NCI-H2227 treated with DMSO at 0.1 percent for 48 hours (cell line): Measurements from ENCODE around the gene ABCA3.
"Not testable (repeated sequence)": the region's sequence is repeated elsewhere in the genome, so short reads cannot be mapped to it uniquely, and the experiment has no call there.

ENCODE experiments used
- DNase-seq: peaks from one replicate; lab custom pipeline; 2025; lab: John Stamatoyannopoulos, UW

The ABCA3 gene

DNA sequence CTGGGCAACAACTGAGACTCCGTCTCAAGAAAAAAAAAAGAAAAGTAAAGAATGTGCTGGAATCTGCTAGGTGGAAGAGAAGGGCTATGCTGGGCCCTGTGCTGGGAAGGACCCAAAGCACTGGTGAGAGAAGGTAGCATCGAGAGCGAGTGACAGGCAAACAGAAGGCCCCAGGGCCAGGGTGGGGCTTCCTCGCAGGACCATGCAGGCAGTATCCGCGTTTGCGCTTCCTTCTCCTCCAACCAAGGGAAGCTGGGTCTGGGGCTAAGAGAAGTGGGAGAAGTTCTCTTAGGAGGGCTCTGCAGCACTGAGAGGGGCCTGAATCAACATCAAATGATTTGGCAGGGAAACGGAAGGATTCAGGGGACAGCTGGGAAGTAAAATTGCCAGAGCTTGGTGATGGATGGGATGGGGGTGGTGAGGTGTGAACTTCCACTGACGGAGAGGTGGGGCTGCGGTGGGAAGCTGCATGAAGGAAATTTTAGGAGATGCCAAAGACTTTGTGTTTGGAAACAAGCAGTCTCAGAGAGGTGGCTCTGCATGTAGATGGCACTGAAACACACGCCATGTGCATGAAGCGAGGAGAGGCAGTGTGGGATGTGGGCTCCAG lies 83.9 kb downstream of the ABCA3 start:
- DNase-seq = no peak

DNA sequence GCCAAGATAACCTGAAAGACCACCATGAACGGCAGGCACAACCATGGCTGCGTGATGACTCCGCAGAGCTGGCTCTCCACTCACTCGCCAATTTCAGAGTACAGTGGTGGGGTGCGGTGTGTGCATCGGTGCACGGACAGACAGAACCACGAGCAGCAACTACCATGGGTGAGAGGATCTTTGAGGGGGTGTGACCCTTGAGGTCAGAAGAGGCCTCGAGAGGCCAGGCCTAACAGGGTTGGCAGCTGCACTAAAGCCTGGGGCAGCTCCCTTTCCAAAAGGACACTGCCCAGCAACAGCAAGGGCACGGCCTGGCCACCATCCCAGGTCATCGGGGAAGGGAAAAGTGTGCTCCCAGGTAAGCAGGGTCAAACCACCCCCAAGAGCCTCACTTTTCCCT lies 87.2 kb downstream of the ABCA3 start:
- no peak for DNase-seq

DNA sequence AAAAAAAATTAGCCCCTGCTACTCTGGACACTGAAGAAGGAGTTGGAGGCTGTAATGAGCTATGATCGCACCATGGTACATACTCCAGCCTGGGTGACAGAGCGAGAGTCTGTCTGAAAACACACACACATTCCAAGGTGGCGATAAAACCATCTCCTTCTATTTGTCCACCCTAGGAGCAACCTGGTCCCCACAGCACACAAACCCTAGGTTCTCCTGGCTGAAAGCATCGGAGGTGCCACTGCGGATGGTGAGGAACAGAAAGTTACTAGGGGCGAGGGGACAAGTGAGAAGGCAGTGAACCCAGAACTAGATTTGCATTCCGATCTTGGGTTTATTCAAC lies 87.8 kb downstream of the ABCA3 start:
- DNase-seq = no peak

DNA sequence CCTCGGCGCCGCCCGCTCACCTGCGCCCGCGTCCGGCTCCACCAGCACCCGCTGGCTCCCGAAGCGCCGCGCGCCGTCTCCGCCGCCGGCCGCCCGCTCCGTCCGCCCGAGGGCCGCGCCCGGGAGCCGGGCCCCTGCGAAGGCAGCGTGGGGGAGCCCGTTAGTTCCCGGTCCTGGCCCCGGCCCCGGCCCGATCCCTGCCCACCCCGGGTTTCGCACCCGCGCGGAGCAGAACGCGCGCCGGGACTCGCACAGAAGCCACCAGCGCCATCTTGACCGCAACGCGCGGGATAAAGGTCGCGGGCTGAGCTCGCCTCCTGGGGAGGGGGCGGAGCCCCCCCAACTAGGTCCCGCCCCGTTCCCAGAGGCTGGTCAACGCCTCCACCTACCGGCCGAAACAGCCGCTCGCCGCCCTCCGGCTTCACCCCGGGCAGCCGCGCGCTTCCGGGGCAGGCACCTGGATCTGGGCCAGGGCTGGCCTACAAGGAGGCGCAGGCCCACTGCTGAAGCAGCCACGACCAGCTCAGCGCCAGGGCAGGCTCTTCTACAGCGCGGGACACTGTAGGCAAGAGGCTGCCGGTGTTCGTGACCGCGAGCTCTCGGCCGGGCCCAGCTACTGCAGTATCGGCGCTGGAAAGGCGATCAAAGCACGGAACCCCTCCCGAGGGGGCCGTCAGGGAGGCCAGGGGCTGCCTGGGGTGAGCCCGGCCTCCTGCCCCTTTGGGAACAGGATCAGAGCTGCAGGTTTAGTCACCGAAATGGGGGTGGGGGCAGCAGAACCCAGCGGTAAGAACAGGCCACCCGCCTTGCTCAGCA lies 89.0 kb downstream of the ABCA3 start, which contains the start of gene ECI1:
TSS of gene ECI1 (minus strand) at position 292 of the 816 bp plus-strand sequence. CDS start at position 271, 21 bp downstream.
- peak; percentile 89 for DNase-seq

DNA sequence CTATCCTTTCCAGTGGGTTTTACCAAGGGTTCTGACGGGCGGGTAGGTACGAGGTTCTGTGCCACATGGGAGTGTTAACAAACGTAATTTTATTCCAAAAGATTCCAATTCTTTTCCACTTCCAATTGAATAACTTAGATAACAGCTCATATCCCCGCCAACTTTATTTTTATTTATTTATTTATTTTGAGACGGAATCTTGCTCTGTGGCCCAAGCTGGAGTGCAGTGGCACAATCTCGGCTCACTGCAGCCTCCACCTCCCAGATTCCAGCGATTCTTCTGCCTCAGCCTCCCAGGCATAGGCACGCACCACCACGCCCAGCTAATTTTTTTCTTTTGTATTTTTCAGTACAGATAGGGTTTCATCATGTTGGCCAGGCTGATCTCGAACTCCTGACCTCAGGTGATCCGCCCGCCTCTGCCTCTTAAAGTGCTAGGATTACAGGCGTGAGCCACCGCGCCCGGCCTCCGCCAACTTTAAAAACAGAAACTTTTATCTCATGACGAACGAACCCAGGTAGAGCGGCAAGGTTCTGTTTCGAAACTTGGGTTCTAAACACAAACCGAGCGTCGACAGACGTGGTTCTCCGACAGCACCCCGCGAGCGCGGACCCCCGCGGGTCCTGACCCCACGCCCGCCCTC lies 89.8 kb downstream of the ABCA3 start:
- DNase-seq = peak; percentile 21

GRCh38 chr16:2246301-2246885 lies 94.1 kb downstream of the ABCA3 start:
- no peak for DNase-seq

DNA sequence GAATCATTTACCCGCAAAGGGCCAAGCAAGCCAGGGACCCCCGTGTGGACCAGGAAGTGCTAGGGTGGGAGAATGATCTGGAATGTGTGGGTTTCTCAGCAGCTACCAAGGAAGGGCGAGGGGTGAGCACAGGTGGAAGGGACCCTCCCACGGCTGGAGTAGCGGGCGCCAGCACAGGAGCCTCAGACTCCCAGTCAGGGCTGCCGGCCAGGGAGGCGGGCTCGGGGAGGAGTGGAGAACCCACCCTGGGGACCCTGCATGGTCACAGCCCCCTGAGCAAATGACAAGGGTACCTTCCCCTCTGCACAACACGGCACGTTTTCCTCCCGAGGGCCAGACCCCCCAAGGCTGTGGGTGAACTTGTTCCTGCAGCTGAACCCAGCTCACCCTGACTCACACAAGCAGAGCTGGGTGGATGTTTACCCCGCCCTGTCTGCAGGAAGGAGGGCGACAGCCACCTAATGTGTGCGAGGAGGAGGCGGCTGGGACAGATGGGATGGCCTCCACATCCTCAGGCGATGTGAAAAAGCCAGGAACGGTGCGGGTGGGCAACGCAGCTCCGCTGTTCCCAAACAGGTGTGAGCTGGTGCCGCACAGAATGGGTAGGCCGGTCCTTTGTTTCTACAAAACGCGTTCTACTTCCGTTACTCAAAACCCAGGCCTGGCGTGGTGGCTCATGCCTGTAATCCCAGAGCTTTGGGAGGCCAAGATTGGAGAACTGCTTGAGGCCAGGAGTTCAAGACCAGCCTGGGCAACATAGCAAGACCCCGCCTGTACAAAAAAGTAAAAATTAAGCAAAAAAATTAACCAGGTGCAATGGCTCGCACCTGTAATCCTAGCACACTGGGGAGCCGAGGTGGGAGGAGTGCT lies 95.4 kb downstream of the ABCA3 start:
- no peak for DNase-seq

GRCh38 chr16:2244301-2244700 lies 96.2 kb downstream of the ABCA3 start:
- no peak for DNase-seq

DNA sequence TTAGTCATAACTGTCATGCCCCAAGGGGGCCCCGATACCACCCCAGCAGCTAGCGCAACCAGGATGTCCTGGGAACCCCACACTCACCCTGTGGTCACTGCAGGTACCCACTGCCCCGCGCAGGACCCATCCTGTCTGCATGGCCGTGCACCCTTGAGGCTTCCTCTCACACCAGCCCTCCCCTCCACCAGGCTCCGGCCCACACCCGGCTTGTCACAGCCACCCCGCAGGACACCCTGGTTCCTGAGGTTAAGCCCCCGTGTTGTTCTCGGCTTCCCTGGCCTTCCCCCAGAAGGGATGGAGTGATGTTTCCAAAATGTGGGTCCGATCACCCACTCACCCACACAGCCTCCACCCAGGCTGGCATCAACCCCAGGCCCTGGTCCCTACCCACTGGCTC lies 96.7 kb downstream of the ABCA3 start:
- no peak for DNase-seq

DNA sequence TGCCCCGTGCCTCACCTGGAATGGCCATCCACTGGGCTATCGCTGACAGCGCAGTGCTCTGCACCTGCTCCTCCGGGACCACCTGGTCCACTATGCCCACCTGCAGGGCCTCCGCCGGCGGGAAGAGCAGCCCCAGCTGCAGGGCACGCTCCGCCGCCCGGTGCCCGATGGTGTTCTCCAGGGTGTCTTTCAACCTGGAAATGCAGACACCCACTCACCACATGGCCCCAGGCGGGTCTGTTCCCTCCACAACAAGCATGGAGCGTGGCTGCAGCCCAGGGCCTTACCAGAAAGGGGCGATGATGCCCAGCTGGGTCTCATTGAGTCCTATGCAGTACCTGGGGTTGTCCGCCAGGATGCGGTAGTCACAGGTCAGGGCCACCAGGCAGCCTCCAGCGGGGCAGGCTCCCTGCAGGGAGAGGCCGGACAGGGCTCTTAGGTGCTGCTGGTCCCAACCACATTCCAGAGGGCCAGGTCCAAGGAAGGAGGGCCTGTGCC lies 97.4 kb downstream of the ABCA3 start:
- no peak for DNase-seq

DNA sequence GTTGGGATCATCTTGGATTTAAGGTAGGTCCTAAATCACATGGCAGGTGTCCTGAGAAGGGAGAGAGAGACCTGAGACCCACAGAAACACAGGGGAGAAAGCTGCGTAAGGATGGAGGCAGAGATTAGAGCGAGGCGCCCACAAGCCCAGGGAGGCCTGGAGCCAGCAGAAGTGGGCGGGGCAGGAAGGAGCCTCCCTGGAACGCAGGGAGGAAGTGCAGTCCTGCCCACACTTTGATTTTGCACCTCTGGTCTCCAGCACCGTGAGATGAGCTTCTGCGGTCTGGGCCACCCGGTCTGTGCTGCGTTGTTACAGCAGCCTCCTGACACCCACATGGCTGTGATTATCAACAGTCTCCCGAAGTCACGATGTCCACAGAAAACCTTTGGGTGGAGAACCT lies 97.9 kb downstream of the ABCA3 start:
- DNase-seq = no peak

DNA sequence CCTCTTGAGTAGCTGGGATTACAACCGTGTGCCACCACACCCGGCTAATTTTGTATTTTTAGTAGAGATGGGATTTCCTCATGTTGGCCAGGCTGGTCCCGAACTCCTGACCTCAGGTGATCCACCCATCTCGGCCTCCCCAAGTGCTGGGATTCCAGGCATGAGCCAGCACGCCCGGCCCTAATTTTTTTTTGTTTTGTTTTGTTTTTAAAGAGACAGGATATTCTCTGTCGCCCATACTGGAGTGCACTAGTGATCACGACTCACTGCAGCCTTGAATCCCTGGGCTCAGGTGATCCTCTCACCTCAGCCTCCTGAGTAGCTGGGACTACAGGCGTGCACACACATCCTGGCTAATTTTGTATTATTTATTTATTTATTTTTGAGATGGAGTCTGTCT lies 100.2 kb downstream of the ABCA3 start:
- DNase-seq = not testable (repeated sequence)

- DNase-seq = peak; percentile 5
These were observed 101.5 kb downstream of the ABCA3 start for GRCh38 chr16:2238838-2239675.

- DNase-seq = no peak
These were observed 102.2 kb downstream of the ABCA3 start for GRCh38 chr16:2238150-2238837.

DNA sequence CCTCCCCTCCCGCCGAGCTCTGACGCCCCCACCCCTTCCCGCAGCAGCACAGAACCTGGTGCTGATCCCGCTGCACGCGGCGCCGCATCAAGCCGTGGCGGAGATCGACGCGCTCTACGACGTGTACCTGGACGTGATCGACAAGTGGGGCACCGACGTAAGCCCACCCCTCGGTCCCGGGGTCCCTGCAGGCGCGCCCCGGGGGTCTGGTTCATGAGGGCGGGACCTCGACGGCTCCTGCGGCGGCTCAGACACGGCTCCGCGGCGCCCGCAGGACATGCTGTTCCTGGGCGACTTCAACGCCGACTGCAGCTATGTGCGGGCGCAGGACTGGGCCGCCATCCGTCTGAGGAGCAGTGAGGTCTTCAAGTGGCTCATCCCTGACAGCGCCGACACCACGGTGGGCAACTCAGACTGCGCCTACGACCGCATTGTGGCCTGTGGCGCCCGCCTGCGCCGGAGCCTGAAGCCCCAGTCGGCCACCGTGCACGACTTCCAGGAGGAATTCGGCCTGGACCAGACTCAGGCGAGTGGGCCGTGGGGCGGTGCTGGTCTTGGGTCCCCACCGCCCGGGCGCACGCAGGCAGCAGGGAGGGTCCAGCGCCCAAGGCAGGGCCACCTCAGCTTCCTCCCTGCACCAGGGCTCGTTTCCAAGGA lies 102.9 kb downstream of the ABCA3 start:
- DNase-seq = no peak

DNA sequence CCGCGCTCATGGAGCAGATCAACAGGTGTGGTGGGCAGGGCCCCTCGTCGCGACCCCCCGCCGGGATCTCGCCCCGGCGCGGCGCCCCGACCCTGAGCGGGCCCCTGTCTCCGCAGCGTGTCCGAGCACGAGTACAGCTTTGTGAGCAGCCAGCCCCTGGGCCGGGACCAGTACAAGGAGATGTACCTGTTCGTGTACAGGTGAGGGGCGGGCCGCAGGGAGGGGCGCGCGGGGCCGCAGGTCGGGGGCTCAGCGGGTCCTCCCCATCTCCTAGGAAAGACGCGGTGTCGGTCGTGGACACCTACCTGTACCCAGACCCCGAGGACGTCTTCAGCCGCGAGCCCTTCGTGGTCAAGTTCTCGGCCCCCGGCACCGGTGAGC lies 103.4 kb downstream of the ABCA3 start:
- DNase-seq = no peak

DNA sequence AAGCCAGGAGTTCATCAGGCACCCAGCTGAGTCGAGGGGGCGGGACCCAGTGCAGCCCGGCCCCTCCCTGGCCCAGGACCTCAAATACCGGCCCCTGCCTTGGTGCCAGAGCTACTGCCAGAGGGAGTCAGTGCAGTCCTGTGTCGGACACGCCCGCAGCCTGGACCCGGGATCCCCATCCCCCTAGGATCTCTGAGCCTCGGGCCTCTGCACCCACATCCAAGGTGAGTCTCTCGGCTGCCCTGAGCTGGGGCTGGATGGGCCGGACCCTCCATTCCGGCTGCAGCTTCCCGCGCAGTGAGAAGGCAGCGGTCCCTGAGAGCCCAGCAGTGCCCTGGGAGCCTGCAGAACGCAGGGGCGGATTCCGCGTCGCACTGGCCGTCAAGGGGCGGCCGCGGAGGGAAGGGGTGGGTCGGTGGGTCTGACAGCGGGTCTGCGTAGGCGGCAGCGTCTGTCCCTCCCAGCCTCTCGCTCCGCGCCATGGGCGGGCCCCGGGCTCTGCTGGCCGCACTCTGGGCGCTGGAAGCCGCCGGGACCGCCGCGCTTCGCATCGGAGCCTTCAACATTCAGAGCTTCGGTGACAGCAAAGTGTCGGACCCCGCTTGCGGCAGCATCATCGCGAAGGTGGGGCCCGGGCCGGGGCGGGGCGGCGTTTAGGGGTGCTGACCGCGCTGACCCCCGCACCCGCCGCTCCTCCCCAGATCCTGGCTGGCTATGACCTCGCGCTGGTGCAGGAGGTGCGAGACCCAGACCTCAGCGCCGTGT lies 104.0 kb downstream of the ABCA3 start, which contains the start of gene DNASE1L2:
TSS of gene DNASE1L2 (plus strand) at position 108 of the 765 bp plus-strand sequence. CDS start at position 481, 373 bp downstream.
- peak; percentile 31 for DNase-seq

GRCh38 chr16:2235695-2236336 lies 104.7 kb downstream of the ABCA3 start:
- no peak for DNase-seq
